Fibroblast of peridontal ligament (primary cell): Measurements from ENCODE around the gene U2SURP.

Experiments
- DNase-seq: peaks from one replicate; pipeline ENCODE4 v3.0.0-alpha.2; 2010; ENCODE audit errors: extremely low read depth

The U2SURP gene

GRCh38 chr3:143001369-143002082 lies at the start of gene U2SURP:
TSS of gene U2SURP (plus strand) at chr3:143001570. CDS start at chr3:143001629, 59 bp downstream.
- peak; percentile 98 for DNase-seq

GRCh38 chr3:142951794-142952193 lies 49.6 kb upstream of the U2SURP start:
- DNase-seq = no peak

DNA sequence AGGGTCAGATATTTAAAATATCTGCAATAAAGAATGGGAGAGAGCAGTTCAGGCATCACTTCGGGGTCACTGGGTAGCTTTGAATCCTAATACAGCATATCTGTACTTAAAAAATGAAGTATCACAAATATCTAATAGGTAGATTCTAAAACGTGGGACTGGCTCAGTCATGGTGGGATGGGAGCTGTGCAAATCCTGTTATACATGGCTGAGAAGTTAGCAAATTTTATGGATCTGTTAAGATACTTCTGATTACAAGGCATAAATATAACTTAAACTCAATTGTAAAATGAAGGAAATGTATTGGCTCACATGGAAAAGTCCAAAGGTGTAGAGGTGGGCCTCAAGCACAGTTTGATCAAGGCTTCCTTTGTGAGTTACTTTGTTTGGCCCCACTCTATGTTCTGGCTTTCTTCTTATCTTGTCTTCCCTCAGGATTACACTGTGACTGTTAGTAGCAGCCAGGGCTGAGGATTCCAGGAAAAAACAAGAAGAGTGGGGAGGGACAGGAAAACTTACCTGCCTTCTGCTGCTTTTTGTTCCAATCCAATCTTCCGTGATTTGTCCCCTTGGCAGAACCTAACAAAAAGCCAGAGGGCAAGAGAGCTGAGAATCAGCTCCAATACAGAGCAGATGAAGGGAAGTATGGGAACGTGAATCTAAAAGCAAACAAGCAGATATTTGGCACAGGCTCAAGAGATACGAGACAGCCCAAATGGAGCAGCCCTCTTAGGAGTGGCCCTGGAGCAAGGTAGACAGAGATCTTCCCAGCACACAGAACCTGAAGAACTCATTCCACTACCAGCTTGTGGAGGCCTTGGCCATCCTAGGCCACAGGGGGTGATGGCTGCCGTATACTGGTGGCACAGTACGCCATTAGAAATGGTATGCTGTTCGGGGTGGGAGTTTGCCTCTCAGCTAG lies 48.8 kb upstream of the U2SURP start:
- no peak for DNase-seq

- no peak for DNase-seq
Observed at GRCh38 chr3:142953443-142953842, 47.9 kb upstream of the U2SURP start.

GRCh38 chr3:142958707-142959106 lies 42.7 kb upstream of the U2SURP start:
- no peak for DNase-seq

GRCh38 chr3:142960322-142960850 lies 41.0 kb upstream of the U2SURP start:
- DNase-seq = no peak

DNA sequence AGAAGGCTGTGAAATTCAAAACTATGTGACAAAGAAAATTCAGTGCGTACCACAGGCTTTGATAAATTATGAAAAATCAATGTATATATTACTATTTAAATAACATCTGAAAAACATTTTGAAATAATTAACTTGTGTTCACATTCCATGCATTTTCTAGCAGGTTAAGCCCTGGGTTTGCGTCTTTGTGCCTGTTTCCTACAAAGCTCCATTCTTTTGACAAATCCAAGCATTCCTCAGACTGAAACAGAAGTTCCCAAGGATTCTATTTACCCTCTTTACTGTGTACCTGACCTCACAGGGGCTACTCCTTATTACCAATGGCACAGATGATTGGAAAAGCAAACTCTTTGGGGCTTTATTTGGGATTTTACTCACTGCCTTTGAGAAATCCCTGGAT lies 39.8 kb upstream of the U2SURP start:
- no peak for DNase-seq

- no peak for DNase-seq
Observed at GRCh38 chr3:142962175-142962519, 39.2 kb upstream of the U2SURP start.

DNA sequence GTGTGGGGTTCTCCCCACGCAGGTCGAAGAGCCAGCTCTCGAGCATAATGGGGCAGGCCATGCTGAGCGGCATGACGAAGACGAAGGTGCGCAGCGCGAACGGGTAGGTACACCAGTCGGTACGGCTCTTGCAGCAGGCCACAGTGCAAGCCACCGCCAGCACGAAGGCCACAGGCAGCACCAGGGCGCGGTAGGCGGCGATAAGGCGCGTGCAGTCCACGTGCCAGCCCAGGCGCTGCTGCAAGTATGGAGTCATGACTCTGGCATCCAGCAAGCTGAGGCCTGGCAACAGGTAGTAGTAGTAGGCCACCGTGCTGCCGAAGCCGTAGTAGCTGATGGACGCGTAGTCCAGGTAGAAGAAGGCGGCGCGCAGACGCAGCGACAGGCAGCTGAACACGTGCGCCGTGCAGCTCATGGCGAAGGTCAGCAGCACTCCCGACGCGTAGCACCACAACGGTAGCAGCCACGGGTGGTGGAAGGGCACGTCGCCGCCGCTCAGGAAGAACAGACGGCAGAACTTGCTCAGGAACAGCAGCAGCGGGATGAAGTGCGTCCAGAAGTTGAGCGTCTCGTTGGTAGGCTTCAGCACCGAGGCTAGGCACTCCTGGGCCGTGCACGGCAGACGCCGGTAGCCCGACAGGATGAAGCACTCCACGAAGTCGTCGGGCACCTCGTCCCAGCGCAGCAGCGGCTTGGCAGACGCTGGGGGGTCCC lies 38.7 kb upstream of the U2SURP start:
- DNase-seq = no peak

- no peak for DNase-seq
Observed at GRCh38 chr3:142963234-142963515, 38.2 kb upstream of the U2SURP start.

- DNase-seq = no peak
Observed at GRCh38 chr3:142963516-142964448, 37.6 kb upstream of the U2SURP start, which contains the start of gene PAQR9. TSS of gene PAQR9 (minus strand) at chr3:142963674. CDS start at chr3:142963336, 338 bp downstream.

- DNase-seq = no peak
Observed at GRCh38 chr3:142965581-142965980, 35.8 kb upstream of the U2SURP start.

DNA sequence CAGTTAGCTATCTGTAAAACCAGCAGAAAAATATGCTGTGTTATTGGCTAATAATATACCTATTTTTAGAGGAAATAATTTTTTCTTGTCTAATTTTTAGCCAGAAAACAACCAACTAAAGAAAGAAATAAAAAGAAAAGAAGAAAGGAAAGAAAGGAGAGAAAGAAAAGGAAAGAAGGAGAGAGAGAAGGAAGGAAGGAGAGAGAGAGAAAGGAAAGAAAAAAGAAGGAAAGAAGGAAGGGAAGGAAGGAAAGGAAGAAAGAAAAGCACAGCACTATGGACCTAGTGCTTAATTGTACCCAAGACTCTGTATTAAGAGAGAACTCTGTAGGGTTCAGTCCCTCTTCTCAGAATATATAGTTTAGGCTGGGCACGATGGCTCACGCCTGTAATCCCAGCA lies 34.6 kb upstream of the U2SURP start:
- DNase-seq = no peak

DNA sequence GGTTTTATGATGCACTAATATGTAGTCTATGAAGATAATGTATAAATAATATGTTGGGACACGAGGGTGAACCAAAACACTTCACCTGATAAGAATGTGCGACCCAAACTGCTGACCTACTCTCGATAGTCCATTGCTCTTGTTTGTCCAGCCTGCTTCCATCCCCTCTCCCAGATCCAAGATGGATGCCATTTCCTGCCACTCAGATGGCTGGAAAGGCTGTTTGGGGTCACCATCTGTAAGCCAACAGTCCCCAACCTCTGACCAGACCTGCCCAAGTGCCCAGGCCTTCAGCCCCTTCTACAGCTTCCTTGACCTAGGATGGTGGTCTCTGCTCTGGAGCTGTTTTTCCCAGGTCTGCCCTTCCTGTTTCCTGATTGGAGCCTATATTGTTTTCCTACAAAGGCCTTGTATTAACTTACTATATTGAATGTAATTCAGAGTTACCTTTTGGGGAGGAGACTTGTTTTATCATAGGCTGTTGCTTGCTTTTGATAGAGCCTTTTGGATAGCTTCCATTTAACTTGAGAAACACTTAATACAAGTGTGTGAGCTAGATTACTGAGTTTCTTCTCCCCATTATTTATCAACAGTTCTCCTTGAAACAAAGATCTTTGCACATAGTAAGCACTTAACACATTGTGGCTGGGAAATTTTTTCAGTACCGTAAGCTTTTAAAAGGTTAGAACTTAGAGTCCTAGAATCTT lies 32.9 kb upstream of the U2SURP start:
- no peak for DNase-seq

- no peak for DNase-seq
Observed at GRCh38 chr3:142971431-142971830, 29.9 kb upstream of the U2SURP start.

GRCh38 chr3:142972092-142972753 lies 29.1 kb upstream of the U2SURP start:
- no peak for DNase-seq

DNA sequence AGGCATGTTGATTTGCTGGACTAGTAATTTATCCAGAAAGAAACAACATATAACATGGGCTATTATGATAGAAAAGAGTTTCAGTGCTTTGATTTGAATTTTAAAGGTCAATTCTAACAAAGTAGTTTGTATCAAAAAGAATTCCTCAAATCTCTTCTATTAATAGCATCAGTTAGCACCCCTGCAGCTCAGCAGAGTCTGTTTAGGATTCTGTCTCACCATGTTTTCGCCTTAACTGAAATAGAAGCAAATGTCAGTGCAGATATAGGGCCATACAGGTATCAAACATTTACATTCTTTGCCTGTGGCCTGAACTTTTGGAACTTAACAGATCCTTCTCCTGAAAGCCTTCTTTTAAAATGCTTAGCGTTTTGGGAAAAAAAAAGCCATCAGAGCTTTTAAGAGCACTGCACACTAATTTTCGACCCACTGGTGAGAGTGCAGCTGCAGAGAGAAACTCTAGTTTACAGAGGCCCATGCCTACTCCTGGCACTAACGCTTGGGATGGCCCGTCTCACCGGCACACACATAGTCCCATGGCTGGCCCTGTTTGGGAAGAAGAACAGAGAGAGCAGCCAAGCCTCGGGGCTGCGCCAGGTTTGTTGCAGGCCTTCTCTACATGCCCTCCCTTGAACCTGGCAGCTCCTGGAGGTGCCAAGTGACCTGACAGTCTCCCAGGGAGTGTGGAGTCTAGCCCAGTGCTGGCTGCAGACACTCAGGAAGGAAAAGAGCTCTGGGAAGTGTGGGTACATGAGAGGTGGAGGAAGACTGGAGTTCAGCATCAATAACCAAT lies 28.0 kb upstream of the U2SURP start:
- no peak for DNase-seq

- no peak for DNase-seq
Observed at GRCh38 chr3:142975316-142975995, 25.9 kb upstream of the U2SURP start.
